ENCODE data around the gene PRDM16. TPM values are rescaled to one million over a fixed set of nuclear protein-coding genes. Genes with fewer than 3 reads are reported as not detected.

PRDM16 gene
- total RNA-seq, 1 donor from 2014 or later: 21.4 TPM

DNA sequence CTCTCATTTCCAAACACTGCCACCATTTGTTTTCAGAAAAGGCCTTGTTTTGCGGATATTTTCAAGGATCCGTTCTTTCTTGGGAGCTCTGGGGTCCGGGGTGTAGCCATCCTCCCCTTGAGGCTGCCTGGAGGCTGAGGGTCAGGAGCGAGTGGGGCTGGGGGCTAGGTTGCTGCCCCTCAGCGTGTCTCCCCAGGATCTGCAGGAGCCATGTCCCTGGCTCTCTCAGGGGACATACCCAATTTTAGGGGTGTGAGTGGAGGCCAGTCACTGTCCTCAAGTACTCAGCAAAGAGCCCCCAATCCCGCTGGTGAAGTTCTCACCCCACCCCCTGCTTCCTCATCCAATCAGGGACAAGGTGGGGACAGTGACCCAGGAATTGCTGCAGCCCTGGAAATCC, 15.0 kb upstream of the PRDM16 start:
- H3K27me3 Mint-ChIP-seq (ENCODE audit: unreplicated experiment): peaks cover 11% of the 10 kb centered on the region
- TF ChIP-seq, protein P1, sequence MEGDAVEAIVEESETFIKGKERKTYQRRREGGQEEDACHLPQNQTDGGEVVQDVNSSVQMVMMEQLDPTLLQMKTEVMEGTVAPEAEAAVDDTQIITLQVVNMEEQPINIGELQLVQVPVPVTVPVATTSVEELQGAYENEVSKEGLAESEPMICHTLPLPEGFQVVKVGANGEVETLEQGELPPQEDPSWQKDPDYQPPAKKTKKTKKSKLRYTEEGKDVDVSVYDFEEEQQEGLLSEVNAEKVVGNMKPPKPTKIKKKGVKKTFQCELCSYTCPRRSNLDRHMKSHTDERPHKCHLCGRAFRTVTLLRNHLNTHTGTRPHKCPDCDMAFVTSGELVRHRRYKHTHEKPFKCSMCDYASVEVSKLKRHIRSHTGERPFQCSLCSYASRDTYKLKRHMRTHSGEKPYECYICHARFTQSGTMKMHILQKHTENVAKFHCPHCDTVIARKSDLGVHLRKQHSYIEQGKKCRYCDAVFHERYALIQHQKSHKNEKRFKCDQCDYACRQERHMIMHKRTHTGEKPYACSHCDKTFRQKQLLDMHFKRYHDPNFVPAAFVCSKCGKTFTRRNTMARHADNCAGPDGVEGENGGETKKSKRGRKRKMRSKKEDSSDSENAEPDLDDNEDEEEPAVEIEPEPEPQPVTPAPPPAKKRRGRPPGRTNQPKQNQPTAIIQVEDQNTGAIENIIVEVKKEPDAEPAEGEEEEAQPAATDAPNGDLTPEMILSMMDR (IDR thresholded peaks at IDR 0.05; ENCODE audit: unreplicated experiment): no peak
- no peaks in the 10 kb centered on the region for H3K36me3 Mint-ChIP-seq (ENCODE audit: low read depth, unreplicated experiment)
- H3K4me1 Mint-ChIP-seq (ENCODE audit: unreplicated experiment): no peaks in the 10 kb centered on the region
- no peak overlapping the region for H3K4me3 Mint-ChIP-seq (ENCODE audit: unreplicated experiment)
- H3K9me3 Mint-ChIP-seq (ENCODE audit: unreplicated experiment): peaks cover 5% of the 10 kb centered on the region
- no peak overlapping the region for H3K27ac Mint-ChIP-seq (ENCODE audit: unreplicated experiment)
- DNase-seq (ENCODE audit: low spot score): no peak

DNA sequence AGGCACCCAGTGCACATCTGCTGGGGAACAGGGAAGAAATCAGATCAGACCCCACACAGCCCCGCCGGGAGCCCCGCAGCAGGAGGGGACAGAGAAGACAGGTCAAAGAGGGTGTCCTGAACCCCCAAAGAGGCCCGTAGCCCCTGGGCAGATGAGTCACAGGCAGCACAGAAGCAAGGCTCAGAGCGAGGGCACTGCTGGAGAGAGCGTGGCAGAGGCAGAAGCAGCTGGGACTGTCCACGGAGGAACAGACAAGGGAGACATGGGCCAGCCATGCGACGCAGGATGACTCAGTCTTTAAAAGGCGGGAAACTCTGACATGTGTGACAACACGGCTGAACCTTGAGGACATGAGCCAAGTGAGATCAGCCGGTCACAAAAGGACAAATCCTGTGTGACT, 14.5 kb upstream of the PRDM16 start:
- no peak for DNase-seq (ENCODE audit: low spot score)
- TF ChIP-seq, protein P1 (IDR thresholded peaks at IDR 0.05; ENCODE audit: unreplicated experiment): no peak
- no peak overlapping the region for H3K27ac Mint-ChIP-seq (ENCODE audit: unreplicated experiment)
- peaks cover 5% of the 10 kb centered on the region for H3K9me3 Mint-ChIP-seq (ENCODE audit: unreplicated experiment)
- H3K4me1 Mint-ChIP-seq (ENCODE audit: unreplicated experiment): no peaks in the 10 kb centered on the region
- peaks cover 12% of the 10 kb centered on the region for H3K27me3 Mint-ChIP-seq (ENCODE audit: unreplicated experiment)
- H3K36me3 Mint-ChIP-seq (ENCODE audit: low read depth, unreplicated experiment): no peaks in the 10 kb centered on the region
- H3K4me3 Mint-ChIP-seq (ENCODE audit: unreplicated experiment): no peak overlapping the region

DNA sequence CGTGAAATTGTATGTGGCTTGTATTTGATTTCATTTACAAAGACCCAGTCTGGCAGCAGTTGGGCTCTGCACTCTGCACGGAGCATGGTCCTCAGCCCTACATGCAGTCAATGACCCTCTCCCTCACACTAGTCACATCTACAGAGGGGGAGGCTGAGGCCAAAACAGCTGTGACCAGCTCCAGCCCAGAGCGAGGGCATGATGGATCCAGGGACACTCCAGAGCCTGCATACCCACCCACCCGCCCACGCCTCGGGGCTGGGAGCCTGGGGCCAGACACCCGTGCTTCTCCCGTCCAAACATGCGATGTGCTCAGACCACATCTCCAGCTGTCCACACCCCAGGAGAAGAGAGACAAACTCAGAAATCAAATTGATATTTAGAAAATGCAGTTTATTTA, 14.0 kb upstream of the PRDM16 start:
- no peak overlapping the region for H3K4me3 Mint-ChIP-seq (ENCODE audit: unreplicated experiment)
- H3K9me3 Mint-ChIP-seq (ENCODE audit: unreplicated experiment): peaks cover 5% of the 10 kb centered on the region
- no peaks in the 10 kb centered on the region for H3K36me3 Mint-ChIP-seq (ENCODE audit: low read depth, unreplicated experiment)
- H3K27me3 Mint-ChIP-seq (ENCODE audit: unreplicated experiment): peaks cover 12% of the 10 kb centered on the region
- DNase-seq (ENCODE audit: low spot score): no peak
- TF ChIP-seq, protein P1 (IDR thresholded peaks at IDR 0.05; ENCODE audit: unreplicated experiment): no peak
- H3K4me1 Mint-ChIP-seq (ENCODE audit: unreplicated experiment): no peaks in the 10 kb centered on the region
- H3K27ac Mint-ChIP-seq (ENCODE audit: unreplicated experiment): no peak overlapping the region

DNA sequence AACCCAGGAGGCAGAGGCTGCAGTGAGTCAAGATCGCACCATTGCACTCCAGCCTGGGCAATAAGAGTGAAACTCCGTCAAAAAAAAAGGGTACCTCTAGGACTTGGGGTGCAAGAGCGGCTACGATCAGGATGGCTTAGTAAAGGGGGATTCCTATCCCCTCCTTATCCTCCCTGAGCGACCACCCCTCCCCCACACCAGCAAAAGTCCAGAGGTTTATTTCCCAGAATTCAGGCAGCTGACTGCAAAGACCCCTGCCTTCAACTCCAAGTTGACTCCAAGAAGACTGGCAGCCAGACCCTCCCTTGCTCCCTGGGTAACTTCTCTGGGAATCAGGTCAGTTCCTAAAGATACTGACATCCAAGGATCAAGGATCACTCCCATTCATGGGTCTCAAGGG, 12.4 kb upstream of the PRDM16 start:
- peaks cover 12% of the 10 kb centered on the region for H3K27me3 Mint-ChIP-seq (ENCODE audit: unreplicated experiment)
- no peak for DNase-seq (ENCODE audit: low spot score)

DNA sequence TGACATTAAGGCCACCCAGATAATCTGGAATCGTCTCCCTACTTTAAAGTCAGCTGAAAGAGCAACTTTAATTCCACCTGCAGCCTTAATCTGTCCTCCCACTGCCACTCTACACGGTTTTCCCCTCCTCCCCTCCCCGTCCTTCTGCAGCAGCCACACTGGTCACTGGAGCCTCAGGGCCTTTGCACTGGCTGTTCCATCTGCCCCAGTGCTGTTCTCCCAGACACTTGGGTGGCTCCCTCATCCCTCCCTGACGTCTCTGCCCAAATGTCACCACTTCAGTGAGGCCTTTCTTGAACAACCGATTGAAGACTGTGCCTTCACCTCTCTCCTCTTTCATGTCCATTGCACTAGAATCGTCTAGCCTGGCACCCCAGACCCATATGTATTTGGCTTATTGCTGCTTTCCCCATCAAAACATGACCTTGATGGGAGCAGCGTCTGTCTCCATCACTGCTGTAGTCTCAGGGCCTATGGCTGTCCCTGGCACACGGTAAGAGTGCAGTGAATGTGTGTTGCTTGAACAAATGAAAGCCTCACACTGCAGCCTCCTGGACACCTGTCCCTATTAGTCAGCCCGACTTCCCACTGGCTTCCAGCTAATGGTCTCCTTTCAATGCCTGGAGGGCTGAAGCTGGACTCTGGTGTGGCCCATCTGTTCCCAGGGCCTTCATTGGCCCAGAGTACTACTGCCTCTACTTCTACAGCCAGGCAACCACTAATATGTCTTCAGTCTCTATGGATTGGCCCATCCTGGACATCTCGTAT, 10.6 kb upstream of the PRDM16 start:
- H3K9me3 Mint-ChIP-seq (ENCODE audit: unreplicated experiment): no peaks in the 10 kb centered on the region
- H3K4me3 Mint-ChIP-seq (ENCODE audit: unreplicated experiment): no peak overlapping the region
- TF ChIP-seq, protein P1 (IDR thresholded peaks at IDR 0.05; ENCODE audit: unreplicated experiment): no peak
- no peak for DNase-seq (ENCODE audit: low spot score)
- peaks cover 8% of the 10 kb centered on the region for H3K27me3 Mint-ChIP-seq (ENCODE audit: unreplicated experiment)
- H3K27ac Mint-ChIP-seq (ENCODE audit: unreplicated experiment): no peak overlapping the region
- H3K36me3 Mint-ChIP-seq (ENCODE audit: low read depth, unreplicated experiment): no peaks in the 10 kb centered on the region
- H3K4me1 Mint-ChIP-seq (ENCODE audit: unreplicated experiment): no peaks in the 10 kb centered on the region

More for the DNA sequence above, 12.4 kb upstream of the PRDM16 start:
- H3K36me3 Mint-ChIP-seq (ENCODE audit: low read depth, unreplicated experiment): no peaks in the 10 kb centered on the region
- no peak overlapping the region for H3K4me3 Mint-ChIP-seq (ENCODE audit: unreplicated experiment)
- no peak overlapping the region for H3K27ac Mint-ChIP-seq (ENCODE audit: unreplicated experiment)
- H3K9me3 Mint-ChIP-seq (ENCODE audit: unreplicated experiment): peaks cover 5% of the 10 kb centered on the region
- H3K4me1 Mint-ChIP-seq (ENCODE audit: unreplicated experiment): no peaks in the 10 kb centered on the region
- TF ChIP-seq, protein P1 (IDR thresholded peaks at IDR 0.05; ENCODE audit: unreplicated experiment): no peak
